ACC112 (cell line): ENCODE measurements around the gene PODXL2.

Source experiments
- H2AFZ ChIP-seq: fragments of 200-600 bp; sonication (generic); one replicate; pipeline ENCODE4 v1.6.0; 2017; ENCODE audit warnings: antibody characterized with exemption, low read length; ENCODE audit not compliant: unreplicated experiment
- H3K27ac ChIP-seq: fragments of 200-600 bp; sonication (generic); 2 replicates; pipeline ENCODE4 v1.5.1; 2014; ENCODE audit warnings: low read depth, mild to moderate bottlenecking, antibody characterized with exemption, low read length, moderate library complexity
- H3K27me3 ChIP-seq: fragments of 200-600 bp; sonication (generic); 2 replicates; pipeline ENCODE4 v1.6.1; 2014; ENCODE audit warnings: mild to moderate bottlenecking, antibody characterized with exemption, low read length, moderate library complexity, mixed read lengths; ENCODE audit not compliant: insufficient read depth
- H3K36me3 ChIP-seq: fragments of 200-600 bp; sonication (generic); 2 replicates; pipeline ENCODE4 v1.6.1; 2016; ENCODE audit warnings: mild to moderate bottlenecking, antibody characterized with exemption, low read length, moderate library complexity, mixed read lengths; ENCODE audit not compliant: insufficient read depth
- H3K4me1 ChIP-seq: fragments of 200-600 bp; sonication (generic); one replicate; pipeline ENCODE4 v1.6.1; 2016; ENCODE audit warnings: low read length, mixed read lengths; ENCODE audit not compliant: insufficient read depth, unreplicated experiment, control insufficient read depth
- H3K4me3 ChIP-seq: fragments of 200-600 bp; sonication (generic); 2 replicates; pipeline ENCODE4 v1.5.1; 2014; ENCODE audit warnings: mild to moderate bottlenecking, low read depth, low read length
- H3K79me2 ChIP-seq: fragments of 200-600 bp; sonication (generic); one replicate; pipeline ENCODE4 v1.6.0; 2016; ENCODE audit warnings: low read length; ENCODE audit not compliant: control insufficient read depth, unreplicated experiment, insufficient read depth

The PODXL2 gene

GRCh38 chr3:127658234-127658633 lies 29.2 kb downstream of the PODXL2 start:
- Histone ChIP-seq H2AFZ (no peak overlapping the region), H3K27ac (no peak overlapping the region), H3K27me3 (no peaks in the 10 kb centered on the region), H3K4me1 (peaks cover 8% of the 10 kb centered on the region), H3K36me3 (no peaks in the 10 kb centered on the region), H3K4me3 (no peak overlapping the region), H3K79me2 (no peaks in the 10 kb centered on the region)

- Histone ChIP-seq H3K79me2 (no peaks in the 10 kb centered on the region), H2AFZ (no peak overlapping the region), H3K4me1 (peaks cover 3% of the 10 kb centered on the region)
Measured at GRCh38 chr3:127660621-127661251, 31.8 kb downstream of the PODXL2 start.

GRCh38 chr3:127661600-127661999 lies 32.6 kb downstream of the PODXL2 start:
- no peaks in the 10 kb centered on the region for H3K36me3 ChIP-seq
- no peak overlapping the region for H3K27ac ChIP-seq
- H2AFZ ChIP-seq = no peak overlapping the region
- H3K79me2 ChIP-seq = no peaks in the 10 kb centered on the region
- H3K27me3 ChIP-seq = no peaks in the 10 kb centered on the region
- H3K4me1 ChIP-seq = no peaks in the 10 kb centered on the region
- no peak overlapping the region for H3K4me3 ChIP-seq

More at GRCh38 chr3:127660621-127661251, 31.8 kb downstream of the PODXL2 start:
- no peaks in the 10 kb centered on the region for H3K36me3 ChIP-seq
- no peak overlapping the region for H3K4me3 ChIP-seq
- H3K27ac ChIP-seq = no peak overlapping the region
- H3K27me3 ChIP-seq = no peaks in the 10 kb centered on the region

GRCh38 chr3:127662001-127662469 lies 33.0 kb downstream of the PODXL2 start:
- no peak overlapping the region for H2AFZ ChIP-seq
- H3K36me3 ChIP-seq = no peaks in the 10 kb centered on the region
- no peak overlapping the region for H3K4me3 ChIP-seq
- no peaks in the 10 kb centered on the region for H3K4me1 ChIP-seq
- no peak overlapping the region for H3K27ac ChIP-seq
- H3K79me2 ChIP-seq = no peaks in the 10 kb centered on the region
- no peaks in the 10 kb centered on the region for H3K27me3 ChIP-seq

- no peaks in the 10 kb centered on the region for H3K27me3 ChIP-seq
- H3K27ac ChIP-seq = no peak overlapping the region
- no peak overlapping the region for H3K4me3 ChIP-seq
- H3K79me2 ChIP-seq = no peaks in the 10 kb centered on the region
- H2AFZ ChIP-seq = no peak overlapping the region
- no peaks in the 10 kb centered on the region for H3K36me3 ChIP-seq
- no peaks in the 10 kb centered on the region for H3K4me1 ChIP-seq
Measured at GRCh38 chr3:127663151-127663550, 34.2 kb downstream of the PODXL2 start.

- Histone ChIP-seq H3K79me2 (no peaks in the 10 kb centered on the region), H3K27me3 (no peaks in the 10 kb centered on the region), H2AFZ (no peak overlapping the region), H3K36me3 (no peaks in the 10 kb centered on the region), H3K27ac (no peak overlapping the region), H3K4me3 (no peak overlapping the region), H3K4me1 (no peaks in the 10 kb centered on the region)
Measured at GRCh38 chr3:127665165-127665564, 36.2 kb downstream of the PODXL2 start.

- no peaks in the 10 kb centered on the region for H3K27me3 ChIP-seq
- H3K27ac ChIP-seq = no peak overlapping the region
- H3K36me3 ChIP-seq = no peaks in the 10 kb centered on the region
- H2AFZ ChIP-seq = no peak overlapping the region
- H3K4me1 ChIP-seq = no peaks in the 10 kb centered on the region
- H3K79me2 ChIP-seq = no peaks in the 10 kb centered on the region
- H3K4me3 ChIP-seq = no peak overlapping the region
Measured at GRCh38 chr3:127665586-127665985, 36.6 kb downstream of the PODXL2 start.

GRCh38 chr3:127666676-127667075 lies 37.7 kb downstream of the PODXL2 start:
- Histone ChIP-seq H3K4me3 (no peak overlapping the region), H3K79me2 (no peaks in the 10 kb centered on the region), H2AFZ (no peak overlapping the region), H3K36me3 (no peaks in the 10 kb centered on the region), H3K27me3 (no peaks in the 10 kb centered on the region), H3K4me1 (no peaks in the 10 kb centered on the region), H3K27ac (no peak overlapping the region)

GRCh38 chr3:127667119-127667681 lies 38.2 kb downstream of the PODXL2 start:
- H3K79me2 ChIP-seq = no peaks in the 10 kb centered on the region
- no peak overlapping the region for H3K27ac ChIP-seq
- no peaks in the 10 kb centered on the region for H3K4me1 ChIP-seq
- H3K36me3 ChIP-seq = no peaks in the 10 kb centered on the region
- no peaks in the 10 kb centered on the region for H3K27me3 ChIP-seq
- H3K4me3 ChIP-seq = no peak overlapping the region
- no peak overlapping the region for H2AFZ ChIP-seq

- H3K4me3 ChIP-seq = no peak overlapping the region
- H3K79me2 ChIP-seq = no peaks in the 10 kb centered on the region
- no peaks in the 10 kb centered on the region for H3K27me3 ChIP-seq
- no peaks in the 10 kb centered on the region for H3K4me1 ChIP-seq
- H3K27ac ChIP-seq = no peak overlapping the region
- H2AFZ ChIP-seq = no peak overlapping the region
- H3K36me3 ChIP-seq = no peaks in the 10 kb centered on the region
Measured at GRCh38 chr3:127668906-127669305, 39.9 kb downstream of the PODXL2 start.

GRCh38 chr3:127669541-127670228 lies 40.7 kb downstream of the PODXL2 start:
- Histone ChIP-seq H2AFZ (no peak overlapping the region), H3K4me3 (no peak overlapping the region), H3K36me3 (no peaks in the 10 kb centered on the region), H3K4me1 (no peaks in the 10 kb centered on the region), H3K79me2 (no peaks in the 10 kb centered on the region), H3K27ac (no peak overlapping the region), H3K27me3 (no peaks in the 10 kb centered on the region)
